H1 (cell line): ENCODE measurements around the gene ZNF74. TPM values are rescaled to one million over a fixed set of nuclear protein-coding genes. Genes with fewer than 3 reads are reported as not detected.

ENCODE experiments used
- CTCF ChIA-PET: fragments of 300-600 bp; sonication (Branson Sonifier 250); formaldehyde crosslinking; loops from one replicate; lab custom pipeline; 2021; ENCODE audit not compliant: partially characterized antibody; lab: Charles Lee
- POLR2A ChIA-PET: fragments of 300-600 bp; sonication (Branson Sonifier 250); formaldehyde crosslinking; loops from one replicate; lab custom pipeline; 2021; ENCODE audit warnings: inconsistent platforms; ENCODE audit not compliant: partially characterized antibody; lab: Charles Lee
- DNase-seq, 2 experiments: peaks; one replicate each; pipeline versions ENCODE4 v3.0.0 to v3.0.0-alpha.2; 2010 to 2022; ENCODE audit warnings: low spot score in 2 of 2, low read depth in 1 of 2, mixed read lengths in 1 of 2
- FAIRE-seq: peaks from 2 replicates; lab custom pipeline; 2011; peaks lifted over from hg19 to GRCh38; lab: Jason Lieb, UNC
- H2AFZ ChIP-seq: 2 replicates; pipeline ENCODE4 v1.8.1; 2012; ENCODE audit warnings: low read length, inconsistent platforms
- H2AK5ac ChIP-seq: 2 replicates; pipeline ENCODE4 v1.6.1; 2013; ENCODE audit warnings: low read depth, low read length
- H2BK120ac ChIP-seq: replicated peaks from 2 replicates; pipeline ENCODE3; 2013; ENCODE audit warnings: low read depth, low read length, inconsistent platforms
- H2BK12ac ChIP-seq: 2 replicates; pipeline ENCODE4 v1.6.1; 2013; ENCODE audit warnings: low read depth, low read length
- H2BK15ac ChIP-seq: 2 replicates; pipeline ENCODE4 v1.6.1; 2013; ENCODE audit warnings: low read length
- H2BK20ac ChIP-seq: 2 replicates; pipeline ENCODE4 v1.6.1; 2013; ENCODE audit warnings: low read length
- H2BK5ac ChIP-seq: 2 replicates; pipeline ENCODE4 v1.6.1; 2013; ENCODE audit warnings: low read depth, low read length
- H3K14ac ChIP-seq: 2 replicates; pipeline ENCODE4 v1.6.1; 2013; ENCODE audit warnings: inconsistent platforms; ENCODE audit not compliant: insufficient read length
- H3K18ac ChIP-seq: 2 replicates; pipeline ENCODE4 v1.6.1; 2013; ENCODE audit warnings: low read length; ENCODE audit errors: extremely low read depth
- H3K23ac ChIP-seq: 2 replicates; pipeline ENCODE4 v1.6.1; 2013; ENCODE audit warnings: inconsistent platforms; ENCODE audit not compliant: insufficient read length
- H3K23me2 ChIP-seq: 2 replicates; pipeline ENCODE4 v1.6.1; 2013; ENCODE audit warnings: low read depth, low read length
- H3K27ac ChIP-seq: 2 replicates; pipeline ENCODE4 v1.6.1; 2011; ENCODE audit warnings: low read depth, low read length, inconsistent platforms
- H3K27me3 ChIP-seq, 4 experiments: replicated peaks in 1 of 4; 1 replicate in 1 of 4; 2 replicates in 3 of 4; pipeline versions ENCODE4 v1.6.1 to v1.8.1; 2011 to 2013; ENCODE audit warnings: low read length in 3 of 4, mild to moderate bottlenecking in 3 of 4, inconsistent platforms in 2 of 4, mixed read lengths in 2 of 4, moderate library complexity in 1 of 4; ENCODE audit not compliant: control insufficient read depth in 3 of 4, insufficient read depth in 3 of 4; ENCODE audit errors: extremely low read depth in 1 of 4
- H3K36me3 ChIP-seq, 4 experiments: 2 replicates each; pipeline versions ENCODE4 v1.6.1 to v1.8.1; 2011 to 2013; ENCODE audit warnings: mild to moderate bottlenecking in 4 of 4, low read length in 3 of 4, moderate library complexity in 2 of 4, control low read depth in 1 of 4, inconsistent platforms in 1 of 4; ENCODE audit not compliant: insufficient read depth in 4 of 4, control insufficient read depth in 2 of 4
- H3K4ac ChIP-seq: replicated peaks from 2 replicates; pipeline ENCODE3; 2013; ENCODE audit warnings: low read length, low read depth, mixed read lengths, inconsistent platforms; ENCODE audit not compliant: insufficient read length
- H3K4me1 ChIP-seq, 4 experiments: replicated peaks in 1 of 4; 1 replicate in 1 of 4; 2 replicates in 3 of 4; pipeline versions ENCODE4 v1.6.1 to v1.8.1; 2011 to 2013; ENCODE audit warnings: low read length in 3 of 4, inconsistent platforms in 2 of 4, mixed read lengths in 1 of 4; ENCODE audit not compliant: insufficient read depth in 4 of 4, control insufficient read depth in 3 of 4
- H3K4me2 ChIP-seq, 2 experiments: 2 replicates each; pipeline versions ENCODE4 v1.6.1 to v1.8.1; 2011 to 2013; ENCODE audit warnings: low read depth in 2 of 2, low read length in 2 of 2, control low read depth in 1 of 2, inconsistent platforms in 1 of 2, mild to moderate bottlenecking in 1 of 2; ENCODE audit not compliant: insufficient read depth in 1 of 2
- H3K4me3 ChIP-seq, 4 experiments: fragments of 200-600, 300-600 bp in 1 of 4; sonication (generic), shearing (Covaris generic), sonication (Bioruptor Twin) in 1 of 4; 2 replicates each; pipeline versions ENCODE4 v1.5.1 to v1.8.1; 2011 to 2016; ENCODE audit warnings: low read length in 4 of 4, low read depth in 3 of 4, control low read depth in 2 of 4, inconsistent platforms in 2 of 4, mild to moderate bottlenecking in 2 of 4, mixed read lengths in 1 of 4, moderate library complexity in 1 of 4; ENCODE audit not compliant: insufficient read depth in 2 of 4; ENCODE audit errors: extremely low read depth in 1 of 4
- H3K56ac ChIP-seq: replicated peaks from 2 replicates; pipeline ENCODE3; 2013; ENCODE audit warnings: low read depth, mild to moderate bottlenecking, mixed read lengths, low read length, inconsistent platforms; ENCODE audit not compliant: insufficient read length
- H3K79me1 ChIP-seq: 2 replicates; pipeline ENCODE4 v1.6.1; 2013; ENCODE audit warnings: low read depth, low read length, control low read depth
- H3K79me2 ChIP-seq, 2 experiments: 2 replicates each; pipeline versions ENCODE4 v1.6.1 to v1.8.1; 2012 to 2013; ENCODE audit warnings: low read length in 2 of 2, mild to moderate bottlenecking in 2 of 2, inconsistent platforms in 1 of 2; ENCODE audit not compliant: insufficient read depth in 2 of 2, control insufficient read depth in 1 of 2
- H3K9ac ChIP-seq, 4 experiments: replicated peaks in 1 of 4; 1 replicate in 1 of 4; 2 replicates in 3 of 4; pipeline versions ENCODE4 v1.6.1 to v1.8.1; 2011 to 2013; ENCODE audit warnings: low read depth in 3 of 4, low read length in 3 of 4, control low read depth in 2 of 4, mild to moderate bottlenecking in 2 of 4, moderate library complexity in 2 of 4, inconsistent platforms in 1 of 4; ENCODE audit errors: extremely low read depth in 1 of 4
- H3K9me3 ChIP-seq, 2 experiments: 2 replicates each; pipeline versions ENCODE4 v1.6.1 to v1.8.1; 2012 to 2013; ENCODE audit warnings: mild to moderate bottlenecking in 2 of 2, moderate library complexity in 2 of 2, control low read depth in 1 of 2, inconsistent platforms in 1 of 2, low read depth in 1 of 2, low read length in 1 of 2, mixed read lengths in 1 of 2; ENCODE audit not compliant: insufficient read depth in 2 of 2
- H4K20me1 ChIP-seq, 2 experiments: replicated peaks in 1 of 2; 2 replicates each; pipeline versions ENCODE3 to v1.8.1; 2011 to 2013; ENCODE audit warnings: inconsistent platforms in 2 of 2, low read length in 2 of 2, mild to moderate bottlenecking in 1 of 2; ENCODE audit not compliant: insufficient read depth in 2 of 2, control insufficient read depth in 1 of 2
- H4K5ac ChIP-seq: 2 replicates; pipeline ENCODE4 v1.6.1; 2013; ENCODE audit warnings: low read length, low read depth, mixed read lengths, inconsistent platforms; ENCODE audit not compliant: insufficient read length
- H4K8ac ChIP-seq: 2 replicates; pipeline ENCODE4 v1.8.0; 2013; ENCODE audit warnings: mild to moderate bottlenecking, moderate library complexity, low read length, inconsistent platforms; ENCODE audit not compliant: insufficient read depth; ENCODE audit errors: extremely low read depth
- H4K91ac ChIP-seq: replicated peaks from 2 replicates; pipeline ENCODE3; 2013; ENCODE audit warnings: low read length, mixed read lengths, inconsistent platforms; ENCODE audit not compliant: insufficient read length
- CBX5 ChIP-seq: fragments of 300-800, 300-1000 bp; sonication (generic); IDR thresholded peaks from 2 replicates; pipeline ENCODE4 v1.7.1; 2016; ENCODE audit warnings: antibody characterized with exemption, low read length, low read depth
- CHD1 ChIP-seq: IDR thresholded peaks from 2 replicates; pipeline ENCODE4 v1.6.1; 2012; ENCODE audit warnings: low read depth, low read length, improper control_type of control experiment
- FOSL1 ChIP-seq: IDR thresholded peaks from 2 replicates; pipeline ENCODE4 v1.6.1; 2011; ENCODE audit warnings: mild to moderate bottlenecking, low read depth, low read length, moderate library complexity; ENCODE audit not compliant: insufficient read depth
- HDAC6 ChIP-seq: IDR thresholded peaks from one replicate; pipeline ENCODE4 v1.7.1; 2012; ENCODE audit warnings: low read depth, mild to moderate bottlenecking, inconsistent platforms, low read length, moderate library complexity
- KDM4A ChIP-seq: IDR thresholded peaks from one replicate; pipeline ENCODE4 v1.7.1; 2012; ENCODE audit warnings: low read depth, mild to moderate bottlenecking, moderate library complexity, low read length, inconsistent platforms; ENCODE audit not compliant: severe bottlenecking
- KDM5A ChIP-seq: fragments of 200-600 bp; IDR thresholded peaks from 2 replicates; pipeline ENCODE4 v1.7.1; 2012; ENCODE audit warnings: mild to moderate bottlenecking, low read length, inconsistent platforms, mixed read lengths
- SIRT6 ChIP-seq: IDR thresholded peaks from one replicate; pipeline ENCODE4 v1.7.1; 2012; ENCODE audit warnings: low read length, inconsistent platforms
- SRF ChIP-seq: IDR thresholded peaks from 2 replicates; pipeline ENCODE4 v1.6.1; 2011; ENCODE audit warnings: mild to moderate bottlenecking, low read depth, low read length, moderate library complexity
- TBP ChIP-seq: IDR thresholded peaks from 2 replicates; pipeline ENCODE4 v1.6.1; 2011; ENCODE audit warnings: low read depth, low read length, improper control_type of control experiment
- WGBS, 2 experiments: shearing (Covaris generic) in 1 of 2; methylation state at CpG; one replicate each; pipeline versions ENCODE4 v1.1.6 to v1.1.7; 2013 to 2015; ENCODE audit warnings: low lambda C conversion rate in 2 of 2, mixed read lengths in 2 of 2, inconsistent platforms in 1 of 2, low coverage in 1 of 2, missing lambda C conversion rate in 1 of 2; ENCODE audit not compliant: insufficient replicate concordance in 2 of 2, insufficient coverage in 1 of 2, insufficient read length in 1 of 2; ENCODE audit errors: extremely low coverage in 1 of 2, missing lambda C conversion rate in 1 of 2; 5-methylcytosine and 5-hydroxymethylcytosine counted together
- polyA plus RNA-seq, 7 experiments: library from polyadenylated mRNA; depleted of rRNA in 3 of 7; stranded (reverse) in 5 of 7; unstranded in 2 of 7; fragments of >200 nt in 5 of 7; fragments of 200-250 nt in 2 of 7; gene quantifications; 1 replicate in 5 of 7; 2 replicates in 1 of 7; 4 replicates in 1 of 7; pipeline versions ENCODE4 v1.2.1 to v1.2.3, GENCODE V29; 2011 to 2013; ENCODE audit warnings: missing spikeins in 2 of 7, mixed read lengths in 2 of 7
- total RNA-seq: library from RNA; stranded (reverse); fragmentation: NEBNext Ultra II Directional; extraction: Animal tissue kit (Norgen Biotek cat#: 25700); gene quantifications from 2 replicates; pipeline ENCODE4 v1.2.1, GENCODE V29; 2021
- TF ChIP-seq, protein P1 (sequence below): IDR thresholded peaks from 2 replicates; pipeline ENCODE4 v1.6.1; 2012; ENCODE audit warnings: inconsistent platforms
- TF ChIP-seq, protein P2 (sequence below): IDR thresholded peaks from 2 replicates; pipeline ENCODE4 v1.6.1; 2012; ENCODE audit warnings: low read length, inconsistent platforms

Gene ZNF74
- total and polyA plus RNA-seq, 2 of the 8 experiments (the other 6 are each of a cell fraction or from before 2014, with no cell fraction given) = 29.7 to 45.7 TPM

DNA sequence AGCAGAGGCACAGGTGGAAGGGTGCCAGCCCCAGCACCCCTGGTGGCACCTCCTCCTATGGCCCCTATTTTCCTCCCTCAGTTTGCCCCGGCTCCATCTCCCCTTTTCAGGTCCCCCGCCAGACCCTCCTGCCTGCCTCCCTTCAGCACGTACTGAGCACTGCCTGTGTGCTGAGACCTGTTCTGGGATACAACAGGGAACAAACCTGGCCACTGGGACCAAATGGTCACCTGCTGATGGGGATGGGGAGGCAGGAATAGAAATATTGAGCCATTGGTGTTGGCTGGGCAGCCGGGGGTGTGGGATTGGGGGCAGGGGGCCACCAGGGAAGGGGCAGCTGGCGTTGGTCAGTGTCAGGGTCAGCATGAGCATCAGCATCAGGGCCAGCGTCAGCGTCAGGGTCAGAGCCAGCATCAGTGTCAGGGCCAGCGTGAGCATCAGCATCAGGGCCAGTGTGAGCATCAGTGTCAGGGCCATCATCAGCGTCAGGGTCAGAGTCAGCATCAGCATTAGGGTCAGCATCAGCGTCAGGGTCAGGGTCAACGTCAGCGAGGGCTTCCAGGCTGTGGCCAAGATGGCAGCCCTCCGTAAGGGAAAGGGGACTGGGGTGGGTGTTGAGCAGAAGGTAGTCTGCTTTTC lies 7.5 kb downstream of the ZNF74 start:
- no peak for FAIRE-seq
- H2BK12ac ChIP-seq = no peak overlapping the region
- H4K91ac ChIP-seq = no peak overlapping the region

More for the DNA sequence above, 7.5 kb downstream of the ZNF74 start:
- no peak for DNase-seq
- Histone ChIP-seq H2BK120ac (no peak overlapping the region), H3K9me3 (no peaks in the 10 kb centered on the region), H2BK5ac (no peak overlapping the region), H3K4me1 (no peaks in the 10 kb centered on the region), H3K27me3 (no peaks in the 10 kb centered on the region), H3K4me3 (no peak overlapping the region), H3K9ac (no peak overlapping the region), H3K14ac (no peak overlapping the region), H4K5ac (no peak overlapping the region), H3K36me3 (peaks cover 0 to 13% (median 5%) of the 10 kb centered on the region in 4 experiments; a peak in 6 of 8 replicates), H2BK15ac (no peak overlapping the region), H2AK5ac (no peak overlapping the region), H4K20me1 (peaks cover 2 to 26% of the 10 kb centered on the region in 2 experiments), H3K79me1 (peaks cover 13% of the 10 kb centered on the region), H2BK20ac (no peak overlapping the region), H3K23me2 (no peaks in the 10 kb centered on the region), H3K23ac (no peak overlapping the region), H3K79me2 (peaks cover 0 to 32% of the 10 kb centered on the region in 2 experiments; a peak in 3 of 4 replicates), H3K56ac (no peak overlapping the region), H3K4ac (no peak overlapping the region), H4K8ac (no peak overlapping the region), H3K18ac (no peak overlapping the region), H3K4me2 (no peak overlapping the region), H2AFZ (no peak overlapping the region), H3K27ac (no peak overlapping the region)
- ChIA-PET CTCF (interaction anchor here (0.6 kb wide), 1 partner anchor 502 kb away, joined by 3 read pairs; no protein-coding TSS in a partner anchor), POLR2A (no interaction called here)
- no peak for TF ChIP-seq FOSL1
- TF ChIP-seq HDAC6 = no peak
- TF ChIP-seq TBP = no peak
- no peak for TF ChIP-seq CBX5
- TF ChIP-seq, protein P1, sequence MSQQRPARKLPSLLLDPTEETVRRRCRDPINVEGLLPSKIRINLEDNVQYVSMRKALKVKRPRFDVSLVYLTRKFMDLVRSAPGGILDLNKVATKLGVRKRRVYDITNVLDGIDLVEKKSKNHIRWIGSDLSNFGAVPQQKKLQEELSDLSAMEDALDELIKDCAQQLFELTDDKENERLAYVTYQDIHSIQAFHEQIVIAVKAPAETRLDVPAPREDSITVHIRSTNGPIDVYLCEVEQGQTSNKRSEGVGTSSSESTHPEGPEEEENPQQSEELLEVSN = no peak
- TF ChIP-seq CHD1 = no peak
- no peak for TF ChIP-seq SRF
- no peak for TF ChIP-seq SIRT6
- no peak for TF ChIP-seq KDM4A
- TF ChIP-seq, protein P2, sequence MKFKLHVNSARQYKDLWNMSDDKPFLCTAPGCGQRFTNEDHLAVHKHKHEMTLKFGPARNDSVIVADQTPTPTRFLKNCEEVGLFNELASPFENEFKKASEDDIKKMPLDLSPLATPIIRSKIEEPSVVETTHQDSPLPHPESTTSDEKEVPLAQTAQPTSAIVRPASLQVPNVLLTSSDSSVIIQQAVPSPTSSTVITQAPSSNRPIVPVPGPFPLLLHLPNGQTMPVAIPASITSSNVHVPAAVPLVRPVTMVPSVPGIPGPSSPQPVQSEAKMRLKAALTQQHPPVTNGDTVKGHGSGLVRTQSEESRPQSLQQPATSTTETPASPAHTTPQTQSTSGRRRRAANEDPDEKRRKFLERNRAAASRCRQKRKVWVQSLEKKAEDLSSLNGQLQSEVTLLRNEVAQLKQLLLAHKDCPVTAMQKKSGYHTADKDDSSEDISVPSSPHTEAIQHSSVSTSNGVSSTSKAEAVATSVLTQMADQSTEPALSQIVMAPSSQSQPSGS = no peak
- TF ChIP-seq KDM5A = no peak
- WGBS, 2 experiments = 82% methylated on average over 11 of the region's 13 CpGs; no CpG with 5 or more reads in 1 of the 2 experiments
